Glutamatergic neuron (in vitro differentiated cells): Measurements from ENCODE around the gene COL4A6. TPM values are rescaled to one million over a fixed set of nuclear protein-coding genes. Genes with fewer than 3 reads are reported as not detected.

Experiments
- DNase-seq: peaks from one replicate; pipeline ENCODE4 v3.0.0; 2022
- H3K27ac Mint-ChIP-seq: one replicate; pipeline ENCODE4 v1.8.0; 2020; ENCODE audit warnings: mild to moderate bottlenecking, mixed read lengths, inconsistent platforms; ENCODE audit not compliant: unreplicated experiment
- H3K27me3 Mint-ChIP-seq: one replicate; pipeline ENCODE4 v1.8.0; 2020; ENCODE audit warnings: mild to moderate bottlenecking, moderate library complexity, mixed read lengths, inconsistent platforms; ENCODE audit not compliant: unreplicated experiment
- H3K36me3 Mint-ChIP-seq: one replicate; pipeline ENCODE4 v1.8.0; 2020; ENCODE audit warnings: mild to moderate bottlenecking, mixed read lengths, inconsistent platforms; ENCODE audit not compliant: unreplicated experiment
- H3K4me1 Mint-ChIP-seq: one replicate; pipeline ENCODE4 v1.8.0; 2020; ENCODE audit warnings: mild to moderate bottlenecking, low read depth, mixed read lengths, inconsistent platforms; ENCODE audit not compliant: unreplicated experiment
- H3K4me3 Mint-ChIP-seq: one replicate; pipeline ENCODE4 v1.8.0; 2020; ENCODE audit warnings: mild to moderate bottlenecking, mixed read lengths, inconsistent platforms; ENCODE audit not compliant: unreplicated experiment
- H3K9me3 Mint-ChIP-seq: one replicate; pipeline ENCODE4 v1.8.0; 2020; ENCODE audit warnings: mild to moderate bottlenecking, moderate library complexity, mixed read lengths, inconsistent platforms; ENCODE audit not compliant: unreplicated experiment
- CTCF ChIP-seq: fragments of 200-600 bp; sonication (generic); IDR thresholded peaks from one replicate; pipeline ENCODE4 v1.5.0; 2021; ENCODE audit not compliant: partially characterized antibody, unreplicated experiment
- total RNA-seq: library from RNA; stranded (reverse); fragmentation: NEBNext Ultra II Directional; extraction: Animal tissue kit (Norgen Biotek cat#: 25700); gene quantifications from one replicate; pipeline ENCODE4 v1.2.1, GENCODE V29; 2021; ENCODE audit not compliant: unreplicated experiment

The COL4A6 gene
- total RNA-seq, 1 donor from 2014 or later, result 0.05 TPM

GRCh38 chrX:108270280-108270679 lies 167.9 kb downstream of the COL4A6 start:
- Mint-ChIP-seq H3K36me3 (no peaks in the 10 kb centered on the region), H3K27ac (no peak overlapping the region), H3K4me1 (no peaks in the 10 kb centered on the region), H3K4me3 (no peak overlapping the region), H3K9me3 (no peaks in the 10 kb centered on the region), H3K27me3 (no peaks in the 10 kb centered on the region)
- no peak for DNase-seq
- no peak for TF ChIP-seq CTCF

DNA sequence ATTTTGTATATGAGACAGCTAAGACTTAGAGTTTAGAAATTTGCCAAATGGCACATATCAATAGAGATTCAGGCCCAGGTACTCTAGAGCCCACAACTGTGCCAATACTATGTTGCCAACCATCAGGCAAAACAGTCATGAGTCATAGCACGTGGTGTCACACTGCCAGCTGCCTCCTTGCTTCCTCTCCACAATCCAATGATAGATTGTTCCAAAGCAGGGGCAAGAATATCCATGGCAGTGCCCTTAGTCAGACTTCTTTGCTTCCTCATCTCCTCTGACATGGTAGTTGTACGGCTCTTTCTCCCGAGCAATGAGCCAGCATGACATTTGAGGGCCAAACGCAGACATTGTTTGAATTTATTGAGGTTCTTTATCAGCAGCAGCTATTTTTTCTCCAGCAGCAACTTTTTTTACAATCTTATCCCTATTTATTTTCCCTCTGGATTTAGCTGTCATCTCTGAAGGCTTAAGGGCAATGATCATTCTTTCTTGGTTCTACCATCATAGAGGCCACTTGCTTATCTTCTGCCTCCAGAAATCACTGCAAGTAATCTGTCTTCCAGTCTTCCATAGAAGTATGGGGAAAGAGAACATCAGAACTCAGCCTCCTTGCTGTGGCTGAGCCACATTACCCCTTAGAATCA lies 169.7 kb downstream of the COL4A6 start:
- H3K36me3 Mint-ChIP-seq, result no peaks in the 10 kb centered on the region
- no peak overlapping the region for H3K27ac Mint-ChIP-seq
- DNase-seq, result no peak
- no peak overlapping the region for H3K4me3 Mint-ChIP-seq
- TF ChIP-seq CTCF, result no peak
- no peaks in the 10 kb centered on the region for H3K9me3 Mint-ChIP-seq
- H3K27me3 Mint-ChIP-seq, result no peaks in the 10 kb centered on the region
- H3K4me1 Mint-ChIP-seq, result no peaks in the 10 kb centered on the region

- no peaks in the 10 kb centered on the region for H3K9me3 Mint-ChIP-seq
- no peak overlapping the region for H3K4me3 Mint-ChIP-seq
- no peaks in the 10 kb centered on the region for H3K27me3 Mint-ChIP-seq
- H3K36me3 Mint-ChIP-seq, result no peaks in the 10 kb centered on the region
- no peak overlapping the region for H3K27ac Mint-ChIP-seq
- no peak for TF ChIP-seq CTCF
- H3K4me1 Mint-ChIP-seq, result no peaks in the 10 kb centered on the region
- no peak for DNase-seq
Observed at GRCh38 chrX:108267557-108267956, 170.7 kb downstream of the COL4A6 start.

DNA sequence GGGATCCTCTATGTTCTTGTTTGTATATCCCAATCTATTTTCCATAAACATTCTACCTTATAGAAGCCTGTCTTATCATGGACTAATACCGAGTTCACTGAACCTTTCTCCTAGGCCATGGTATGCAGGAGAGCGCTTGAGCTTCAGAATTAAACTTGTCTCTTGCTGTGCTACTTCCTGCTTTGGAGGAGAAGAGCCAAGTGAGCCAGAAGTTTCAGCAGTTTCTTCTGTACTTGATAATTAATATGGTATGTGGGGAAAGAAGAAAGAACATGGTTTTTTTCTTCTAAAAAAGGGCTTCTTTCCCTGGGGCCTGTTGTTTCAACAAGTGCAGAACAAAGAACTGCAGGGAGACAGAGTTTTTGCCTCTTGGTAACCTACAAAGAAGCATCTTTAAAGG lies 173.8 kb downstream of the COL4A6 start:
- no peak for TF ChIP-seq CTCF
- no peaks in the 10 kb centered on the region for H3K9me3 Mint-ChIP-seq
- H3K27me3 Mint-ChIP-seq, result no peaks in the 10 kb centered on the region
- no peak for DNase-seq
- H3K4me1 Mint-ChIP-seq, result no peaks in the 10 kb centered on the region
- H3K27ac Mint-ChIP-seq, result no peak overlapping the region
- H3K4me3 Mint-ChIP-seq, result no peak overlapping the region
- no peaks in the 10 kb centered on the region for H3K36me3 Mint-ChIP-seq

DNA sequence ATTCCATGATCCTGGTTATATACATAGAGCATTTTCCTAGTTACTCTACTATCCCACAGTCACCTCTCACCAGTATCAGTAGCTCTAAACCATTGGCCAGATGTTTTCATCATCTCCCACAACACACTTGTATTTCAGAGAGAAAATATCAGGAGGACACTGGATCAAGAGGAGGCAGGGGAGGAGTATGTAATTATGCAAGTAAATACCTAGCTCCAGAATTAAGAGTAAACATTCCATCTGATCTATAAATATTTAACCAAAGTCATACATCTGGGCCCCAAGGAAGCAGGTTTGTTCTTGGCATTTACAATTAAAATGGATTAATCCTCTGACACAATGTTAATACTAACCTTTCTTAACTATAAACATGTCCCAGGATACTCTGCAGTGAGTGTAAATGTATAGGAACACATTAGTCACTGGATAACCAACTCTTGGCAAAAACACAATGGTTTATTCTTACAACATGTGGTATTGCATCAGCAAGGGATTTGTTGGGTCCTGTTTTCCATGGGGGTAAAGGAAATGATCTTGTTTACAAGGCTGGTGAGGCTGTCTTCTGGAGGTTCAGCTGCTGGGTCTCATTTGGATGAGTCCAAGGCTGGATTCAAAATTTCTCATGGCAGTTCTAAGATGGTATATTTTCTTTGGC lies 176.5 kb downstream of the COL4A6 start:
- Mint-ChIP-seq H3K27me3 (peaks cover 1% of the 10 kb centered on the region), H3K27ac (no peak overlapping the region), H3K4me3 (no peak overlapping the region), H3K36me3 (no peaks in the 10 kb centered on the region), H3K9me3 (no peaks in the 10 kb centered on the region), H3K4me1 (no peaks in the 10 kb centered on the region)
- no peak for DNase-seq
- TF ChIP-seq CTCF, result no peak
